CD14-positive monocyte (primary cell): Measurements from ENCODE around the gene GPR26. TPM values are rescaled to one million over a fixed set of nuclear protein-coding genes. Genes with fewer than 3 reads are reported as not detected.

Source experiments
- DNase-seq, 3 donors: peaks; one replicate each; pipeline ENCODE4 v3.0.0-alpha.2; 2011 to 2022
- H2AFZ ChIP-seq: 2 replicates; pipeline ENCODE4 v1.6.0; 2012; ENCODE audit warnings: mild to moderate bottlenecking, low read depth, low read length, inconsistent platforms; ENCODE audit not compliant: insufficient read depth, poor library complexity, severe bottlenecking
- H3K27ac ChIP-seq, 2 donors: 1 replicate in 1 of 2; 2 replicates in 1 of 2; pipeline ENCODE4 v1.5.1; 2012 to 2013; ENCODE audit warnings: low read length in 2 of 2, control low read depth in 1 of 2, inconsistent platforms in 1 of 2, low read depth in 1 of 2, mild to moderate bottlenecking in 1 of 2
- H3K27me3 ChIP-seq, 2 donors: one replicate each; pipeline versions ENCODE4 v1.6.0 to v1.6.1; 2011 to 2013; ENCODE audit warnings: low read length in 2 of 2; ENCODE audit not compliant: control insufficient read depth in 2 of 2, insufficient read depth in 2 of 2
- H3K36me3 ChIP-seq, 2 donors: replicated peaks in 1 of 2; 1 replicate in 1 of 2; 2 replicates in 1 of 2; pipeline versions ENCODE4 v1.5.1 to v1.6.1; 2012 to 2013; ENCODE audit warnings: low read length in 2 of 2, control low read depth in 1 of 2, inconsistent platforms in 1 of 2, mild to moderate bottlenecking in 1 of 2; ENCODE audit not compliant: insufficient read depth in 2 of 2, control insufficient read depth in 1 of 2
- H3K4me1 ChIP-seq, 2 donors: 1 replicate in 1 of 2; 2 replicates in 1 of 2; pipeline versions ENCODE4 v1.5.1 to v1.6.1; 2012 to 2013; ENCODE audit warnings: low read length in 2 of 2, control low read depth in 1 of 2, inconsistent platforms in 1 of 2, mild to moderate bottlenecking in 1 of 2, moderate library complexity in 1 of 2; ENCODE audit not compliant: insufficient read depth in 2 of 2, control insufficient read depth in 1 of 2
- H3K4me2 ChIP-seq: replicated peaks from 2 replicates; pipeline ENCODE3; 2012; ENCODE audit warnings: low read length, moderate library complexity, mild to moderate bottlenecking; ENCODE audit not compliant: poor library complexity, severe bottlenecking; ENCODE audit errors: extremely low read depth
- H3K4me3 ChIP-seq, 3 experiments: fragments of 200-600 bp in 1 of 3; sonication (generic) in 1 of 3; replicated peaks in 1 of 3; 1 replicate in 2 of 3; 2 replicates in 1 of 3; pipeline ENCODE4 v1.5.1; 2011 to 2013; ENCODE audit warnings: low read length in 3 of 3, mild to moderate bottlenecking in 3 of 3, control low read depth in 2 of 3, low read depth in 2 of 3, inconsistent platforms in 1 of 3, moderate library complexity in 1 of 3
- H3K79me2 ChIP-seq: 2 replicates; pipeline ENCODE4 v1.6.0; 2012; ENCODE audit warnings: mild to moderate bottlenecking, control low read depth, inconsistent platforms, low read length, moderate library complexity; ENCODE audit not compliant: insufficient read depth
- H3K9ac ChIP-seq: 2 replicates; pipeline ENCODE4 v1.6.0; 2017; ENCODE audit warnings: low read length, mild to moderate bottlenecking; ENCODE audit not compliant: insufficient read depth, poor library complexity, severe bottlenecking
- H3K9me3 ChIP-seq, 2 donors: replicated peaks in 1 of 2; 1 replicate in 1 of 2; 2 replicates in 1 of 2; pipeline versions ENCODE4 v1.5.1 to v1.6.1; 2012 to 2013; ENCODE audit warnings: low read length in 2 of 2, control low read depth in 1 of 2; ENCODE audit not compliant: control insufficient read depth in 1 of 2, insufficient read depth in 1 of 2
- H4K20me1 ChIP-seq: 2 replicates; pipeline ENCODE4 v1.6.0; 2012; ENCODE audit warnings: mild to moderate bottlenecking, low read length, control low read depth, moderate library complexity; ENCODE audit not compliant: insufficient read depth
- H3K27ac Mint-ChIP-seq, 7 donors: one replicate each; pipeline ENCODE4 v1.8.0; 2020; ENCODE audit warnings: mild to moderate bottlenecking in 7 of 7, mixed read lengths in 7 of 7, moderate library complexity in 6 of 7, inconsistent platforms in 2 of 7
- H3K27me3 Mint-ChIP-seq, 3 donors: one replicate each; pipeline ENCODE4 v1.8.0; 2021 to 2022; ENCODE audit warnings: low read depth in 3 of 3, mild to moderate bottlenecking in 3 of 3, mixed read lengths in 3 of 3, moderate library complexity in 3 of 3, inconsistent platforms in 1 of 3
- H3K36me3 Mint-ChIP-seq, 2 donors: one replicate each; pipeline ENCODE4 v1.8.0; 2020; ENCODE audit warnings: mixed read lengths in 2 of 2, inconsistent platforms in 1 of 2, mild to moderate bottlenecking in 1 of 2
- H3K4me1 Mint-ChIP-seq: one replicate; pipeline ENCODE4 v1.8.0; 2020; ENCODE audit warnings: mild to moderate bottlenecking, mixed read lengths
- H3K4me3 Mint-ChIP-seq, 2 donors: one replicate each; pipeline ENCODE4 v1.8.0; 2020; ENCODE audit warnings: mild to moderate bottlenecking in 2 of 2, mixed read lengths in 2 of 2, moderate library complexity in 1 of 2
- H3K9me3 Mint-ChIP-seq, 7 donors: one replicate each; pipeline ENCODE4 v1.8.0; 2020 to 2022; ENCODE audit warnings: mixed read lengths in 7 of 7, mild to moderate bottlenecking in 6 of 7, moderate library complexity in 6 of 7, inconsistent platforms in 2 of 7
- CTCF ChIP-seq: fragments of 200-600 bp; IDR thresholded peaks from one replicate; pipeline ENCODE4 v1.8.0; 2022; ENCODE audit warnings: antibody characterized with exemption, mild to moderate bottlenecking
- WGBS: methylation state at CpG from one replicate; pipeline ENCODE4 v1.1.5; 2013; ENCODE audit warnings: missing lambda C conversion rate; ENCODE audit not compliant: insufficient coverage; 5-methylcytosine and 5-hydroxymethylcytosine counted together
- intact Hi-C, 2 donors: fragments of 100-400 bp; cut with micrococcal nuclease; formaldehyde crosslinking; loops; one replicate each; pipeline versions ENCODE4 v1.15.0 to v1.15.1; 2023
- polyA plus RNA-seq, 3 donors: library from polyadenylated mRNA; depleted of rRNA in 1 of 3; unstranded in 2 of 3; stranded (reverse) in 1 of 3; fragments of 300-500 nt in 2 of 3; fragments of >200 nt in 1 of 3; fragmentation: Illumina TruSeq in 2 of 3; gene quantifications; 1 replicate in 2 of 3; 2 replicates in 1 of 3; pipeline ENCODE4 v1.2.3, GENCODE V29; 2012 to 2021

Gene GPR26
- polyA plus RNA-seq, 3 donors = not detected

DNA sequence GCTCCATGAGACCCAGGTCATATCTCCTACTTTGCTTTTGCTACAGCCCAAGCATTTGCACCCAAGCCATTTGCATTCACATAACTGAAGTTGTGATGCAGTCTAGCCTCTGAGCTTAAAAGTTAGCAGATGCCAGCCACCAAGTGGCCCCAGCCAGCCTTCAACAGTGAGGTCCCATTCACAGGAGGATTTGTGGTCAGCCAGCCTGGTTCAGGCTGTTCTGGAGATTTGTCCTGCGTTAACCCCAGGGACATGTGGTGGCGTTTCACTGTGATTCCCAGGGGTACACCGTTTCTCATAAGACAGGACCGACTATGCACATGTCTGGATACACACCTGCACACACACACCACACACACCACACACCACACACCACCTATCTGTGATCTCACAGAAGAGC is 51.2 kb downstream of the GPR26 start:
- H3K4me2 ChIP-seq = no peak overlapping the region
- no peaks in the 10 kb centered on the region for H4K20me1 ChIP-seq
- no peaks in the 10 kb centered on the region for H3K4me1 ChIP-seq
- Mint-ChIP-seq H3K9me3 (peaks cover 0 to 7% (median 2%) of the 10 kb centered on the region in 7 donors), H3K4me3 (no peak overlapping the region), H3K36me3 (no peaks in the 10 kb centered on the region), H3K27me3 (peaks cover 3 to 8% (median 4%) of the 10 kb centered on the region in 3 donors), H3K27ac (no peak overlapping the region), H3K4me1 (no peaks in the 10 kb centered on the region)
- H2AFZ ChIP-seq = no peak overlapping the region
- intact Hi-C loops = no loop called here
- H3K9me3 ChIP-seq = no peaks in the 10 kb centered on the region
- H3K36me3 ChIP-seq = no peaks in the 10 kb centered on the region
- no peak for TF ChIP-seq CTCF
- DNase-seq = no peak
- H3K27me3 ChIP-seq = no peaks in the 10 kb centered on the region
- H3K4me3 ChIP-seq = no peak overlapping the region
- H3K79me2 ChIP-seq = no peaks in the 10 kb centered on the region
- no peak overlapping the region for H3K9ac ChIP-seq
- no peak overlapping the region for H3K27ac ChIP-seq
- WGBS = 96% methylated on average over 4 of the region's 4 CpGs

GRCh38 chr10:123718544-123719060 is 52.4 kb downstream of the GPR26 start:
- no CpG with 5 or more reads among the region's 4 CpGs for WGBS
- Mint-ChIP-seq H3K4me1 (no peaks in the 10 kb centered on the region), H3K27ac (peak overlapping the region in 1 of 7 donors; percentile 67), H3K27me3 (peaks cover 3 to 8% (median 5%) of the 10 kb centered on the region in 3 donors), H3K9me3 (peaks cover 0 to 7% (median 2%) of the 10 kb centered on the region in 7 donors), H3K36me3 (no peaks in the 10 kb centered on the region), H3K4me3 (no peak overlapping the region)
- intact Hi-C loops = no loop called here
- Histone ChIP-seq H3K79me2 (no peaks in the 10 kb centered on the region), H3K9ac (no peak overlapping the region), H3K27ac (no peak overlapping the region), H3K9me3 (no peaks in the 10 kb centered on the region), H3K36me3 (no peaks in the 10 kb centered on the region), H3K4me1 (no peaks in the 10 kb centered on the region), H3K4me2 (no peak overlapping the region), H3K27me3 (no peaks in the 10 kb centered on the region), H4K20me1 (no peaks in the 10 kb centered on the region), H2AFZ (no peak overlapping the region), H3K4me3 (no peak overlapping the region)
- no peak for TF ChIP-seq CTCF
- DNase-seq = no peak
